GM20431 (cell line): Measurements from ENCODE around the gene PLA2R1.

ENCODE experiments used
- in situ Hi-C: fragments of 300-500 bp; cut with MseI, MboI; formaldehyde crosslinking; loops from one replicate; pipeline ENCODE4 v1.15.0; 2020; ENCODE audit warnings: low sequenced_read_pairs; ENCODE audit not compliant: unreplicated experiment

Gene PLA2R1

DNA sequence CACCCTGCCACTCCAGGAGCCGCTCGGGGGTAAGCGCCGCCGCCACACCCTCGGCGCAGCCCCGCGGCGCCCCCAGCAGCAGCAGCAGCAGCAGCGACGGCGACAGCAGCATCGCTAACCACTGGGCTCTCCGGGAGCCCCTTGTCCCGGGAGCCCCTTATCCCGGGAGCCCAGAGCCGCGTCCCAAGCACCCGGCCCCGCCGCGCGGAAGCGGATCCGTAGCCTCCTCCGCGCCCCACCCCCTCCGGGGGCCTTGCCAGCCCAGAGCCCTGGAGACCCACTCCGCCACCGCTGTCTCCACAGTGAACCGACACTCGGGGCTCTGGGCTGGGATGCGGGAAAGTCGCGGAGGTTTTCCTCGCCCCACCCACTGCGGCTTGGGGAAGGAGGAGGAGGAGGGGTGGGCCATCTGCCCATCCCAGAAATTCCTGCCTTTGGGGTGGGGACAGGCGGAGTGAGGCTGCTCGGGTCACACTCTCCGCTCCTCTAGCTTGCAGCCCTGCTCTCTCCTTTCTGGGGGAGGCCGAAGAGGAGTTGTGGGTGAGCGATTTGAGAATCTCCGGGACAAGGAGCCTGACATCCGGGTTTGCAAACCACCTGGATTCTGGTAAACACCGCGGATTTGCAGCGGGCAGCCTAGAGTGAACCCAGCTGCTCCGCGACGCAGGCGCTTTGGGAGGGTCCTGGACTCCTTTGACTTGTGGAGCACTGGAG is at the start of gene PLA2R1:
TSS of gene PLA2R1 (minus strand) at position 324 of the 714 bp plus-strand sequence. CDS start at position 112, 212 bp downstream.
- in situ Hi-C loops: no loop called here

DNA sequence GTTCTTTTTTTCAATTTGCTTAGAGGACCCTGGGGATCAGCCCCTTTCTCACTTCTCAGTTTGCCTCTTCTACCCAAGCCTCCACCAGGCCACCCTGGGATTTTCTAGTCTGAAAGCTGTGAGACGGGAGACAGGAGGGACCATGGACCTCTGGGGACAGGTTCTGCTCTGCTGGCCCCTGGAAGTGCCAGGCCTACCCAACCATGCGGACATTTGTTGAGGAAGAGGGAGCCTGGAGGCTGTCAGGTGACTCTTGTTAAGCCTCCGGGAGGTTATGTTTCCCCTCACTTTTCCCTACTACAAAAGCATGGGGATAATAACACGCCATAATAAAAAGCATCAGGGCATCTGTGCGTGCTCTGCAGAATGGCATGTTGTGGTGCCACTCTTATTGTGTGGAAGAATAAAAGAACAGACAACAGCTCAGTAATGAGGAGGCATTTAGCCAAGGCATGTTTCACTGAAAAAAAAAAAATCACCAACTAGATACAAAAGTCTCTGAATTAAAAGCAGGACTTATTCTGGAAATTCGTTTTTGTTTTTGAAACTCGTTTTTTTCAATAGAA is 48.3 kb upstream of the PLA2R1 start:
- in situ Hi-C loops: no loop called here

- in situ Hi-C loops: loop anchor here (10.0 kb wide), 1 partner anchor 105 kb away; no protein-coding TSS in a partner anchor
These were observed 47.7 kb upstream of the PLA2R1 start for GRCh38 chr2:160109939-160110673.

GRCh38 chr2:160109243-160109642 is 46.8 kb upstream of the PLA2R1 start:
- in situ Hi-C loops: loop anchor here (10.0 kb wide), 1 partner anchor 106 kb away; no protein-coding TSS in a partner anchor

DNA sequence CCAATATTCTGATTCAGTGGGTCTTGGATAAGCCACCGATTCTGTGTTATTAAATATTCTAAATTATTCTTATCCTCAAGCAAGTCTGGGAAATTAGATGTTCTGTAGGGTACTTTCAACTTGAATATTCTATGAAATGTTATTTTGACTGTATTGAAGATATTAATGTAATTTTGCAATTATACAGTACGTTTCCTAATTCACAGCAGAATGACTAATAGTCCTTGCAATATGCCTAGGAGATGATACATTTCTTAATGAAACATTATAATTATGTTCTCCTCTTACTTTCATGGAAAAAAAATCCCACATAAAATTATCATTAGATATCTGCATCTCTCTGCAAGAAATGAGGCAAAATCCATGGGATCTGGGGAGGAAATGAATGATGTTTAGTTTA is 46.2 kb upstream of the PLA2R1 start:
- in situ Hi-C loops: loop anchor here (10.0 kb wide), 1 partner anchor 106 kb away; no protein-coding TSS in a partner anchor

- in situ Hi-C loops: loop anchor here (10.0 kb wide), 1 partner anchor 109 kb away; no protein-coding TSS in a partner anchor
These were observed 43.0 kb upstream of the PLA2R1 start for GRCh38 chr2:160105366-160105765.

- in situ Hi-C loops: loop anchor here (10.0 kb wide), 1 partner anchor 111 kb away; no protein-coding TSS in a partner anchor
These were observed 41.7 kb upstream of the PLA2R1 start for GRCh38 chr2:160104115-160104514.

DNA sequence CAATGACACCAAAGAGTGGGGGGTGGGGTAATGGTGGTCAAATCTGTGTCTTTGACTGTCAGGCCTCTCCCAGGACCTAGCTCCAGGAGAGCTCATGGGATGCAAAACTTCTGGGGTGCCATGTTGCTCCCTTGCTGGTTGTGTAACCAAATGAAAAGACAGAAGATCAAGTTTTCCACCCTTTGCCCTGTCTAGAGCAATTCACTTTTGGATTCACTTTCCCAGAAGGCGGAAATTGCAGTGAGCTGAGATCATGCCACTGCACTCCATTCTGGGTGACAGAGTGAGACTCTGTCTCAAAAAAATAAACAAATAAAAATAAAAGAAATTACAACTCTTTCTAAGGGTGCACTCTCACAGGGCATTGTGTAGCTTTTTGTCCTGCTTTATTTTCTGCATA is 34.9 kb upstream of the PLA2R1 start:
- in situ Hi-C loops: no loop called here

GRCh38 chr2:160096409-160096808 is 34.0 kb upstream of the PLA2R1 start:
- in situ Hi-C loops: no loop called here

GRCh38 chr2:160092445-160092844 is 30.0 kb upstream of the PLA2R1 start:
- in situ Hi-C loops: no loop called here

GRCh38 chr2:160091381-160091780 is 29.0 kb upstream of the PLA2R1 start:
- in situ Hi-C loops: no loop called here

GRCh38 chr2:160087854-160088745 is 25.7 kb upstream of the PLA2R1 start:
- in situ Hi-C loops: no loop called here

DNA sequence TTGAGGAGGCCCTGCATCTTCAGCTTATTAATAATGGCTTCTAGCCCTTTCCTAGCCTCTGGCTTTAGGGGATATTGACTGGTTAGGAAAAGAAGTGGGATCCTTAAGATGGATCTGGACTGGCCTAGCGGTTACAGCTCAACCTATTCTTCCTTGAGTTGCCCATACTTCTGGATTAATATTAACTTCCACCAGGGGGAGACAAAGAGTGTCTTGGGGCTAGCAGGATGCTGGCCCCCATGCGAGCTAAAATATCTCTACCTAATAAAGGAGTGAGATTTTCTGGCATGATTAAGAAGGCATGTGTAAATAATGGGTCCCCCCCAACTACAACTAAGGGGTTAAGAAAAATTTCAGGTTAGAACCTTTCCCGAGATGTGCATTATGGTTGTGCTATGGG is 23.2 kb upstream of the PLA2R1 start:
- in situ Hi-C loops: no loop called here

DNA sequence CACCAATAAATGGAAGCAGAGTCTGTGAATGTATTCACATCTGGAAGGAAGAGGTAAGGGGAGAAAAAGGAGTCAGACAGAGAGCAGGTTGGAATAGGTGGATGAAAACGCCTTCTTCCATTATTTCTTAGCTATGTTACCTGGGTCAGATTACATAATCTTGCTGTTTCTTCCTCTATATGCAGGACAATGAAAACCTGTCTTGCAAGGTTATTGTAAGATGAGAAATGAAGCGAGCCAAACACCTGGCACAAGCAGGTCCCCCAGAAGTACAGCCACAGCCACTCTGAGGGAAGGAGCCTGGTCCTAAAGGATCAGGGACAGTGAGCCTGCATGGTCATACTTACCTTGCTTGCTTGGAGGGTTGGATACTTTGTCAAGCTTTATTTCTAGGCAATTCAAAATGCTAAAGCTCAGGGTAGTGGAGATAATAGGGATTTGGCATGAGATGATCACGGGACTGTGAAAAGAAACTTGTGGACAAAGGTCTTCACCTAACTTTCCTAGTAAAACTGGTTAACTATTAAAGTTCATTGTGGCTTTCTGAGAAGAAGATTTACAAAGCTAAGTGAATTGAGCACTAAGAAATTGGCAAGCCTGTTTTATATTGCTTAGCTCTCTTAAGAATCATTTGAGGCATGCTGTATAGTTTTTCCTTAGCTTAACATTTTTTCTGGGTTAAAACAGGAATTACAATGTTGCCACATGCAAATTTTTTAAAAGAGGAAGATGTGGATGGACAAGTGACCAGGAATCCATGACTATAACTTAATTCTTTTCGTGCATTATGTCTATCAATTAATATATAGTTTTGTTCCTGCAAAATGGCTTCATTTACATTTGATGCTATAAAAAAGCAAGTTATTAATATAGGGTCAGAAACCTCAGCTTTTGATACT is 15.7 kb upstream of the PLA2R1 start:
- in situ Hi-C loops: no loop called here

GRCh38 chr2:160076914-160077313 is 14.5 kb upstream of the PLA2R1 start:
- in situ Hi-C loops: no loop called here

DNA sequence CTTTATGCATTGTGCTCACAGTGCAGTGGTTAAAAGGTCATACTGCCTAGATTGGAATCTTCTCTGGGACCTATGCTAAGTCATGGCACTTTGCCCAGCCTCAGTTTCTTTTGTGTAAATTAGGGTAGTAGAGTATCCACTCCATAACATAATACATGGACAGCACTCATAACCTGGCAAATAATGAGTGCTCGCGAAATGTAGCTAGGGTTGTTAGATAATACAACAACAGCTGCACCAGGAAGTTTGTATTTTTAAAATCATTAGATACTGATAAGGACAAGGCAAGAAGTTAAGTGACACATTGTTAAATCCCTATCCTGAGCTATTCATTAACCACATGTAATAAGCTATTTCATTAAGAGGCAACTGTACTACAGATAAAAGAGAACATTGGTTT is 13.8 kb upstream of the PLA2R1 start:
- in situ Hi-C loops: no loop called here

DNA sequence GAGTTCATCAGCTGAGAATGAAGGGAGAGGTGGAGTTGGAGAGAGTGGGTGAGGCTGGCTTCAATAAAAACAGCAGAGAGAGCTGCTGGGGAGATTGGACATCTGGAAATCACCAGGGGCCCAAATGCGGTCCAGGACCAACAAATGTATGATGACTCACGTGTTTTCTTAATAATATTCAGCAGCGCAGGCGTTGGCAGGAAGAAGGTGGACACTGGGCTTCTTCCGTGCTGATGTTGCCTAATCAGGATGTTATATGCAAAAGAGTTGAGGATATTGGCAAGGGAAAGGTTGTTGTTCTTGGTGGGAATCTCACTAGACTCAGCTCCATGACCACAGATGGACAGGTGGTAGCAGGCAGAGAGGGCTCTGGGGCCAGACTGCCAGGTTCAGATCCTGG is 12.8 kb upstream of the PLA2R1 start:
- in situ Hi-C loops: no loop called here

DNA sequence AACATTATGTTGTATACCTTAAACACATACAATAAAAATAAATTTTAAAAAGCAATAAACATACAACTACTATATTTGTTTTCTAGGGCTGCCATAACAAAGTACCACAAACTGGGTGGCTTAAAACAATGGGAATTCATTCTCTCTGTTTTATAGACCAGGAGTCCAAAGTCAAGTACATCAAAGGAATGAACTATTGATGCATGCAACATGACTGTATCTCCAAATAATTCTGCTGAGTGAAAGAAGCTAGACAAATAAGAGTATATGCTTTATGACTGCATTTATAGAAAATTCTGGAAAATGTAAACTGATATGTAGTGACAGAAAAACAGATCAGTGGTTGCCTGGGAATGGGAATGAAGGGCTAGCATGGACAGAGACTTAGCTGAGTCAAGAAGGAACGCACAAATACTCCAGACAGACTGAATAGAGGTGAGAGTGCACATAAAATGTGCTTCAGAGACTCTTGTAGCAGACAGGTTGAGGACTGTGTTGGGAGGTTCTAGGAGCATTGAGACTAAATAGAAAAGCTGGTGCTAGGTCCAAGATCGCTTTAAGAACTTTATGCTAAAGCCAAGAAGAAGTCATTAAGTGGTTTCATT is 11.0 kb upstream of the PLA2R1 start:
- in situ Hi-C loops: no loop called here

GRCh38 chr2:160068906-160069305 is 6.5 kb upstream of the PLA2R1 start:
- in situ Hi-C loops: no loop called here
